K562 (cell line): ENCODE results near the gene NRROS. TPM values are rescaled to one million over a fixed set of nuclear protein-coding genes. Genes with fewer than 3 reads are reported as not detected.

Experiments used
- ATAC-seq: fragments of 200-7000 bp; cut with Tn5 transposase; 3 replicates; pipeline ENCODE4 v1.9.1; 2020; ENCODE audit warnings: moderate library complexity
- BruUV-seq: library from RNA; stranded (reverse); fragments of 400-500 nt; replicated peaks from 2 replicates; lab custom pipeline; 2021; lab: Mats Ljungman, UMichigan
- CTCF ChIA-PET: fragments of 300-600 bp; formaldehyde crosslinking; extraction: SDS; loops from one replicate; lab custom pipeline; 2021; ENCODE audit warnings: low intra/inter-chr PET ratio; lab: Yijun Ruan, JAX
- POLR2A ChIA-PET: fragments of 300-600, 350-650 bp; sonication (Branson Sonifier 250); formaldehyde crosslinking; extraction: SDS; loops from one replicate; lab custom pipeline; 2021; ENCODE audit warnings: antibody characterized with exemption, inconsistent platforms; lab: Yijun Ruan, JAX
- DNase-seq, 4 experiments: peaks; one replicate each; pipeline versions ENCODE4 v3.0.0 to v3.0.0-alpha.2; 2011 to 2018; ENCODE audit warnings: low spot score in 3 of 4, mixed read lengths in 3 of 4; ENCODE audit errors: extremely low read depth in 1 of 4
- FAIRE-seq: peaks from 2 replicates; lab custom pipeline; 2011; peaks lifted over from hg19 to GRCh38; lab: Jason Lieb, UNC
- H2AFZ ChIP-seq: 2 replicates; pipeline ENCODE4 v1.6.0; 2011; ENCODE audit warnings: low read depth, low read length, control low read depth, inconsistent platforms
- H3K27ac ChIP-seq: fragments of 200-600 bp; 3 replicates; pipeline ENCODE4 v1.8.0; 2011; ENCODE audit warnings: low read depth, mild to moderate bottlenecking, control low read depth, inconsistent platforms, low read length, moderate library complexity, mixed read lengths; ENCODE audit errors: extremely low read depth
- H3K27me3 ChIP-seq, 2 experiments: fragments of 300-600 bp in 1 of 2; 2 replicates in 1 of 2; 3 replicates in 1 of 2; pipeline versions ENCODE4 v1.6.0 to v1.8.0; 2011; ENCODE audit warnings: inconsistent platforms in 2 of 2, low read length in 2 of 2, mild to moderate bottlenecking in 1 of 2, mixed read lengths in 1 of 2, moderate library complexity in 1 of 2; ENCODE audit not compliant: control insufficient read depth in 2 of 2, insufficient read depth in 2 of 2
- H3K36me3 ChIP-seq: fragments of 300-600 bp; 3 replicates; pipeline ENCODE4 v1.8.0; 2011; ENCODE audit warnings: mild to moderate bottlenecking, low read length, inconsistent platforms; ENCODE audit not compliant: control insufficient read depth, insufficient read depth
- H3K4me1 ChIP-seq, 2 experiments: fragments of 200-600 bp in 1 of 2; replicated peaks in 1 of 2; 2 replicates in 1 of 2; 3 replicates in 1 of 2; pipeline versions ENCODE4 v1.5.1 to v1.8.0; 2011; ENCODE audit warnings: inconsistent platforms in 2 of 2, low read length in 2 of 2, mild to moderate bottlenecking in 1 of 2, mixed read lengths in 1 of 2, moderate library complexity in 1 of 2; ENCODE audit not compliant: control insufficient read depth in 2 of 2, insufficient read depth in 2 of 2
- H3K4me2 ChIP-seq: 2 replicates; pipeline ENCODE4 v1.6.1; 2011; ENCODE audit warnings: low read length, control low read depth, inconsistent platforms, mixed read lengths; ENCODE audit not compliant: insufficient read depth
- H3K4me3 ChIP-seq: fragments of 200-600 bp; sonication (generic), shearing (Covaris generic); 2 replicates; pipeline ENCODE4 v1.5.1; 2016; ENCODE audit warnings: control low read depth, inconsistent platforms
- H3K79me2 ChIP-seq: fragments of 200-600 bp; 3 replicates; pipeline ENCODE4 v1.8.0; 2011; ENCODE audit warnings: low read length, inconsistent platforms; ENCODE audit not compliant: control insufficient read depth, insufficient read depth
- H3K9ac ChIP-seq, 2 experiments: 2 replicates each; pipeline versions ENCODE4 v1.6.0 to v1.6.1; 2011; ENCODE audit warnings: low read depth in 2 of 2, low read length in 2 of 2, control low read depth in 1 of 2, inconsistent platforms in 1 of 2, mild to moderate bottlenecking in 1 of 2, mixed read lengths in 1 of 2; ENCODE audit not compliant: insufficient read depth in 1 of 2
- H3K9me1 ChIP-seq: one replicate; pipeline ENCODE4 v1.6.0; 2011; ENCODE audit warnings: inconsistent platforms, mild to moderate bottlenecking, low read length, moderate library complexity; ENCODE audit not compliant: control insufficient read depth, insufficient read depth
- H3K9me3 ChIP-seq: replicated peaks from 2 replicates; pipeline ENCODE4 v1.5.1; 2011; ENCODE audit warnings: low read depth, low read length, inconsistent platforms; ENCODE audit not compliant: control insufficient read depth, insufficient read depth
- H4K20me1 ChIP-seq: replicated peaks from 2 replicates; pipeline ENCODE4 v1.6.1; 2011; ENCODE audit warnings: low read length, inconsistent platforms, mixed read lengths; ENCODE audit not compliant: control insufficient read depth, insufficient read depth
- ATF2 ChIP-seq: sonication (generic); formaldehyde crosslinking; IDR thresholded peaks from 2 replicates; pipeline ENCODE4 v1.8.1; 2022; ENCODE audit warnings: missing genetic modification reagents
- CTBP1 ChIP-seq: fragments of 450-650 bp; IDR thresholded peaks from 2 replicates; pipeline ENCODE4 v1.6.1; 2016; ENCODE audit warnings: borderline replicate concordance
- E2F6 ChIP-seq, 2 experiments: IDR thresholded peaks; 2 replicates each; pipeline ENCODE4 v1.6.1; 2011; ENCODE audit warnings: borderline replicate concordance in 1 of 2, control low read depth in 1 of 2, low read depth in 1 of 2, low read length in 1 of 2, mild to moderate bottlenecking in 1 of 2, mixed read lengths in 1 of 2, moderate library complexity in 1 of 2; ENCODE audit not compliant: insufficient read depth in 1 of 2, insufficient read length in 1 of 2, poor library complexity in 1 of 2, severe bottlenecking in 1 of 2; ENCODE audit errors: extremely low read depth in 1 of 2
- EP400 ChIP-seq: fragments of 450-650 bp; IDR thresholded peaks from 2 replicates; pipeline ENCODE4 v1.6.1; 2017; ENCODE audit warnings: antibody characterized with exemption, mild to moderate bottlenecking, moderate library complexity
- L3MBTL2 ChIP-seq: fragments of 450-650 bp; IDR thresholded peaks from 2 replicates; pipeline ENCODE4 v1.6.1; 2016; ENCODE audit warnings: mild to moderate bottlenecking, moderate library complexity
- MBD2 ChIP-seq: sonication (generic); IDR thresholded peaks from 2 replicates; pipeline ENCODE4 v1.6.1; 2016; ENCODE audit warnings: low read depth, borderline replicate concordance
- MEF2A ChIP-seq: IDR thresholded peaks from 2 replicates; pipeline ENCODE4 v1.6.1; 2011; ENCODE audit warnings: low read depth, mild to moderate bottlenecking, low read length, moderate library complexity; ENCODE audit not compliant: control insufficient read depth
- MYC ChIP-seq, 2 experiments: fragments of 250-450 bp in 1 of 2; sonication (Bioruptor Pico) in 1 of 2; IDR thresholded peaks; 2 replicates each; pipeline versions ENCODE4 v1.5.1 to v1.6.1; 2012 to 2021; ENCODE audit warnings: low read depth in 2 of 2, borderline replicate concordance in 1 of 2, improper control_type of control experiment in 1 of 2, low read length in 1 of 2, mild to moderate bottlenecking in 1 of 2, moderate library complexity in 1 of 2
- NFE2 ChIP-seq: IDR thresholded peaks from 2 replicates; pipeline ENCODE4 v1.6.1; 2014; ENCODE audit warnings: antibody characterized with exemption, low read depth
- POLR3A ChIP-seq: IDR thresholded peaks from 2 replicates; pipeline ENCODE4 v1.6.1; 2011; ENCODE audit warnings: borderline replicate concordance, mild to moderate bottlenecking, moderate library complexity; ENCODE audit not compliant: insufficient read length, insufficient read depth; ENCODE audit errors: extremely low read depth
- RAD21 ChIP-seq, 2 experiments: fragments of 250-450 bp in 1 of 2; fragments of 450-650 bp in 1 of 2; sonication (Bioruptor Pico) in 1 of 2; formaldehyde crosslinking in 1 of 2; IDR thresholded peaks in 1 of 2; conservative IDR thresholded peaks in 1 of 2; 2 replicates each; pipeline versions ENCODE4 v1.4.0 to v1.8.0; 2020 to 2022; ENCODE audit warnings: mild to moderate bottlenecking in 2 of 2, moderate library complexity in 1 of 2
- RB1 ChIP-seq: fragments of 450-650 bp; IDR thresholded peaks from 2 replicates; pipeline ENCODE4 v1.6.1; 2017; ENCODE audit warnings: low read depth, mild to moderate bottlenecking
- SRSF7 ChIP-seq: fragments of 200-400 bp; formaldehyde crosslinking; optimal IDR thresholded peaks from 2 replicates; pipeline ENCODE3; 2017; ENCODE audit warnings: mild to moderate bottlenecking, low read depth, low read length
- TBL1XR1 ChIP-seq, 2 experiments: IDR thresholded peaks; 2 replicates each; pipeline ENCODE4 v1.6.1; 2012; ENCODE audit warnings: improper control_type of control experiment in 2 of 2, low read length in 2 of 2, mild to moderate bottlenecking in 1 of 2
- WGBS: fragments of 100-300 bp; shearing (Covaris generic); methylation state at CpG from one replicate; pipeline ENCODE4 v1.1.6; 2016; ENCODE audit warnings: low coverage, mixed read lengths; ENCODE audit not compliant: insufficient coverage; ENCODE audit errors: missing lambda C conversion rate; 5-methylcytosine and 5-hydroxymethylcytosine counted together
- in situ Hi-C: fragments of 300-500 bp; cut with MboI; formaldehyde crosslinking; loops from 4 replicates; pipeline ENCODE4 v1.15.0; 2018; ENCODE audit warnings: inconsistent platforms, mixed read lengths
- intact Hi-C: fragments of 100-400 bp; cut with micrococcal nuclease; formaldehyde crosslinking; loops from 2 replicates; pipeline ENCODE4 v1.14.2; 2022
- polyA plus RNA-seq, 8 experiments: library from polyadenylated mRNA; depleted of rRNA in 4 of 8; stranded (reverse) in 5 of 8; unstranded in 3 of 8; fragments of >200 nt; fragmentation: Nextera tagmentation in 2 of 8; fragmentation: Illumina TruSeq in 1 of 8; extraction: Ambion mirVana in 2 of 8; extraction: Trizol in 1 of 8; gene quantifications; 2 replicates each; pipeline versions ENCODE4 v1.2.1 to v1.2.3, GENCODE V29; 2011 to 2014; ENCODE audit warnings: inconsistent platforms in 1 of 8, missing spikeins in 1 of 8
- total RNA-seq, 7 experiments: library from RNA; depleted of rRNA in 6 of 7; stranded (reverse); fragments of >200 nt in 6 of 7; fragmentation: Illumina TruSeq in 2 of 7; extraction: Trizol in 2 of 7; gene quantifications; 2 replicates each; pipeline versions ENCODE4 v1.2.1 to v1.2.3, GENCODE V29; 2011 to 2021; ENCODE audit warnings: low replicate concordance in 1 of 7

The NRROS gene
- total and polyA plus RNA-seq, 9 of the 15 experiments (the other 6 are each of a cell fraction or from before 2014, with no cell fraction given), result 0.34 to 13.8 (median 3.8) TPM

- POLR2A ChIA-PET, result interaction anchor here (0.6 kb wide), 1 partner anchor 191 kb away, joined by 3 read pairs; no protein-coding TSS in a partner anchor
- DNase-seq (peak; percentile 63 to 81 (median 68)), ATAC-seq (peak; percentile 92), FAIRE-seq (peak; percentile 90)
- no TSS peak for BruUV-seq
- no peaks in the 10 kb centered on the region for H4K20me1 ChIP-seq
- H3K9ac ChIP-seq, result peak overlapping the region; percentile 11 to 54; a peak in 2 of 4 replicates
- H3K36me3 ChIP-seq, result no peaks in the 10 kb centered on the region
- peak overlapping the region; percentile 26 for H3K4me2 ChIP-seq
- in situ Hi-C loops, result loop anchor here (5.0 kb wide), 2 partner anchors 72 to 152 kb away; no protein-coding TSS in a partner anchor
- H3K4me1 ChIP-seq, result peaks cover 3 to 7% of the 10 kb centered on the region in 2 experiments; a peak in 3 of 5 replicates
- no peaks in the 10 kb centered on the region for H3K79me2 ChIP-seq
- peak overlapping the region; percentile 88 for H2AFZ ChIP-seq
- no peaks in the 10 kb centered on the region for H3K9me1 ChIP-seq
- CTCF ChIA-PET, result interaction anchor here (0.6 to 3.0 kb wide), 7 partner anchors 9 to 285 kb away, joined by 3 to 48 read pairs (median 4); no protein-coding TSS in a partner anchor
- H3K27me3 ChIP-seq, result no peaks in the 10 kb centered on the region
- no peak overlapping the region for H3K4me3 ChIP-seq
- no peaks in the 10 kb centered on the region for H3K9me3 ChIP-seq
- intact Hi-C loops, result loop anchor here (1.0 to 2.0 kb wide), 3 partner anchors 52 to 156 kb away; no protein-coding TSS in a partner anchor
- 20% methylated on average over 20 of the region's 24 CpGs for WGBS
- no peak overlapping the region for H3K27ac ChIP-seq
- TF ChIP-seq RB1, result peak; percentile 52; the same call in 1 of the 2 replicates
- peak; percentile 32; the same call in 1 of the 2 replicates for TF ChIP-seq CTBP1
- 0 out of 2 replicates have a peak, but pooled peaks have one; percentile 18 for TF ChIP-seq EP400
- peak; percentile 47; the same call in 1 of the 2 replicates for TF ChIP-seq L3MBTL2
- peak; percentile 96 to 97 for TF ChIP-seq RAD21 (CRISPR knock-in tag; conservative IDR thresholded peaks at IDR 0.05 in 1 of 2, IDR thresholded peaks at IDR 0.05 in 1 of 2)
- no peak for TF ChIP-seq SRSF7
- no peak for TF ChIP-seq POLR3A
- no peak for TF ChIP-seq ATF2 (CRISPR knock-in tag)
- TF ChIP-seq TBL1XR1 (IDR thresholded peaks at IDR 0.05; ENCODE audit: low read length in 2 of 2), result 0 out of 4 replicates have a peak, but pooled peaks of 1 of the 2 experiments have one; percentile 19
- TF ChIP-seq MYC (IDR thresholded peaks at IDR 0.05; ENCODE audit: low read depth, low read length), result peak; percentile 70
- TF ChIP-seq MYC (CRISPR knock-in tag; IDR thresholded peaks at IDR 0.05; ENCODE audit: borderline replicate concordance, low read depth), result no peak
- TF ChIP-seq NFE2, result peak; percentile 37; the same call in 1 of the 2 replicates
- peak in 1 of 2 experiments; percentile 42 for TF ChIP-seq E2F6 (IDR thresholded peaks at IDR 0.05; ENCODE audit: borderline replicate concordance in 1 of 2, extremely low read depth in 1 of 2, insufficient read depth in 1 of 2, insufficient read length in 1 of 2, low read depth in 1 of 2, low read length in 1 of 2, poor library complexity in 1 of 2, severe bottlenecking in 1 of 2)
- no peak for TF ChIP-seq MBD2
- TF ChIP-seq MEF2A, result peak; percentile 82
Observed at GRCh38 chr3:196684548-196685407, 45.3 kb downstream of the NRROS start.
